Osteocyte (in vitro differentiated cells): Measurements from ENCODE around the gene CNIH4. TPM values are rescaled to one million over a fixed set of nuclear protein-coding genes. Genes with fewer than 3 reads are reported as not detected.
"Not testable (repeated sequence)": the region's sequence is repeated elsewhere in the genome, so short reads cannot be mapped to it uniquely, and the experiment has no call there.

Experiments
- DNase-seq: peaks from one replicate; pipeline ENCODE4 v3.0.0; 2021; ENCODE audit warnings: mixed read lengths; ENCODE audit not compliant: unreplicated experiment; ENCODE audit errors: extremely low spot score
- H3K27ac Mint-ChIP-seq: one replicate; pipeline ENCODE4 v1.8.0; 2021; ENCODE audit warnings: mild to moderate bottlenecking, mixed read lengths; ENCODE audit not compliant: unreplicated experiment
- H3K27me3 Mint-ChIP-seq: one replicate; pipeline ENCODE4 v1.8.0; 2021; ENCODE audit warnings: mixed read lengths; ENCODE audit not compliant: unreplicated experiment
- H3K36me3 Mint-ChIP-seq: one replicate; pipeline ENCODE4 v1.8.0; 2021; ENCODE audit warnings: mixed read lengths; ENCODE audit not compliant: unreplicated experiment
- H3K4me1 Mint-ChIP-seq: one replicate; pipeline ENCODE4 v1.8.0; 2021; ENCODE audit warnings: mixed read lengths; ENCODE audit not compliant: unreplicated experiment
- H3K4me3 Mint-ChIP-seq: one replicate; pipeline ENCODE4 v1.8.0; 2021; ENCODE audit warnings: mild to moderate bottlenecking, moderate library complexity, mixed read lengths; ENCODE audit not compliant: unreplicated experiment
- H3K9me3 Mint-ChIP-seq: one replicate; pipeline ENCODE4 v1.8.0; 2021; ENCODE audit warnings: mixed read lengths; ENCODE audit not compliant: unreplicated experiment
- long read RNA-seq: library from polyadenylated mRNA; unstranded; transcript quantifications from one replicate; pipeline ENCODE4 v2.0.0, GENCODE V29; 2021
- total RNA-seq: library from RNA; stranded (reverse); gene quantifications from 2 replicates; pipeline ENCODE4 v1.2.1, GENCODE V29; 2021
- TF ChIP-seq, protein P1 (sequence below): fragments of 200-600 bp; sonication (generic); IDR thresholded peaks from 2 replicates; pipeline ENCODE4 v1.5.0; 2021; ENCODE audit warnings: antibody characterized with exemption, mild to moderate bottlenecking, moderate library complexity

Gene CNIH4
- total RNA-seq = 53.6 and 54.8 TPM in 2 replicates
- long read RNA-seq, full-length matches to known transcripts = 64 of 83 reads
- long read RNA-seq, partial matches to known transcripts = 1 of 83 reads
- long read RNA-seq, other reads (novel, unspliced or antisense) = 18 of 83 reads

DNA sequence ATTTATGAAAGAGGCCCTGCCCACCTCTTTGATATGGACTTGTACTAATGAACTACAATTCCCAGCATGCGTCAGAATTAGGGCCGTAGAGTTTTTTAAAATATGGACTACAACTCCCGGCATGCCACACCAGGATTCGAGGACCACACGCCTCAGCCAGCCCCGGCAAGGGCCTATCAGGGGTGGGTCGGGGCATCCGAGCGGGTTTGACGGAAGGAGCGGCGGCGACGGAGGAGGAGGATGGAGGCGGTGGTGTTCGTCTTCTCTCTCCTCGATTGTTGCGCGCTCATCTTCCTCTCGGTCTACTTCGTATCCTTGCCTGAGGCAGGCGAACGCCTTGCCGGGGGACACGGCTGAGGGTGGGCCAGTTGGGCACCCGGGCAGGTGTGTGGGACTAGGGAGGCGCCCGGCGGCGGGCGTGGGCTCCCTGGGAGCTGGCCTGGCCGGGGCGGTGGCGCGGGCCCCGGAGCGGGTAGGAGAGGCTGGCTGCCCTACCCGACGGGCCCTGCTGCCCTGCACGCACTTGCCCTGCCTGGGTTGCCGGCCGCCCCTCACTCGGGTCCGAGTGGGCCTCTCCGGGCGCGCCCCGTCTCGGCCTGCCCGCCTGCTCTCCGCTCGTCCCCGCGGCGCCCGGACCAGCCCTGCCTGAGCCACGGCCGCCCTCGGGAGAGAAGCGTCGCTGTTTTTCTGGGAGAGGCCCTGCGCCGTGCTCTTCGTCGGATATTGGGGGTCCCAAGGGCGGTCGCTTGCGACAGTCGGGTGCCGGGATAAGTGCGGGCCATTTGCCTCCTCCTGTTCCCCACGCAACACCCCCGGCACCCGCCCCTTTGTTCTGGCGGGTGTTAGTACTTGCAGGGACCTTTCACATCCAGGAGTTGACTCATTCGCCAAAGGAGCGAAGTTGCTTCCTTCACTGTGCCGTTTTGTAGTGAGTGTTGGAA is at the start of gene CNIH4:
TSS of gene CNIH4 (plus strand) at position 195 of the 941 bp plus-strand sequence. CDS start at position 241, 46 bp downstream.
- peaks cover 20% of the 10 kb centered on the region for H3K4me1 Mint-ChIP-seq
- peak within 1 kb of the TSS; percentile 88 for H3K4me3 Mint-ChIP-seq
- TF ChIP-seq, protein P1, sequence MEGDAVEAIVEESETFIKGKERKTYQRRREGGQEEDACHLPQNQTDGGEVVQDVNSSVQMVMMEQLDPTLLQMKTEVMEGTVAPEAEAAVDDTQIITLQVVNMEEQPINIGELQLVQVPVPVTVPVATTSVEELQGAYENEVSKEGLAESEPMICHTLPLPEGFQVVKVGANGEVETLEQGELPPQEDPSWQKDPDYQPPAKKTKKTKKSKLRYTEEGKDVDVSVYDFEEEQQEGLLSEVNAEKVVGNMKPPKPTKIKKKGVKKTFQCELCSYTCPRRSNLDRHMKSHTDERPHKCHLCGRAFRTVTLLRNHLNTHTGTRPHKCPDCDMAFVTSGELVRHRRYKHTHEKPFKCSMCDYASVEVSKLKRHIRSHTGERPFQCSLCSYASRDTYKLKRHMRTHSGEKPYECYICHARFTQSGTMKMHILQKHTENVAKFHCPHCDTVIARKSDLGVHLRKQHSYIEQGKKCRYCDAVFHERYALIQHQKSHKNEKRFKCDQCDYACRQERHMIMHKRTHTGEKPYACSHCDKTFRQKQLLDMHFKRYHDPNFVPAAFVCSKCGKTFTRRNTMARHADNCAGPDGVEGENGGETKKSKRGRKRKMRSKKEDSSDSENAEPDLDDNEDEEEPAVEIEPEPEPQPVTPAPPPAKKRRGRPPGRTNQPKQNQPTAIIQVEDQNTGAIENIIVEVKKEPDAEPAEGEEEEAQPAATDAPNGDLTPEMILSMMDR = no peak

DNA sequence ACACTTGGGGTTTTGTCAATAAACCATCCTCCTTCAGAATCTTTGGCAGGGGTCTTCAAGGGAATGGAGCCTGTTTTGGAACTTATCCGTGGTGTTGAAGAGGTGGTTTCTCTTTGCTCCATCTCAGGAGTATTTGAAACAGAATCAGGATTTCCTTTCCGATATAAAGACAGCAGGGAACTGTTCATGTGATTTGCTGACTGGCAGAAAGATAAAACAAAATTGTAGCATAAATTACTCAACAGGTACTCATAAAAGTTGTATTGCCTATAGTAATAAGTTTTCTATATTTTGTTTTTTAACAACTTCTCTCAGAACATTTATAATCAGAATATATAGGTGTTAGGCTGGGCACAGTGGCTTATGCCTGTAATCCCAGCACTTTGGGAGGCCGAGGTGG is 48.6 kb upstream of the CNIH4 start:
- H3K27ac Mint-ChIP-seq = no peak overlapping the region
- peaks cover 45% of the 10 kb centered on the region for H3K36me3 Mint-ChIP-seq
- no peaks in the 10 kb centered on the region for H3K4me1 Mint-ChIP-seq
- DNase-seq = no peak
- TF ChIP-seq, protein P1 = no peak
- H3K27me3 Mint-ChIP-seq = no peaks in the 10 kb centered on the region
- H3K4me3 Mint-ChIP-seq = no peak overlapping the region
- no peaks in the 10 kb centered on the region for H3K9me3 Mint-ChIP-seq

More for the DNA sequence above, at the start of gene CNIH4:
- Mint-ChIP-seq H3K27me3 (no peaks in the 10 kb centered on the region), H3K36me3 (peaks cover 5% of the 10 kb centered on the region), H3K9me3 (no peaks in the 10 kb centered on the region), H3K27ac (peak within 1 kb of the TSS; percentile 88)
- peak; percentile 95 for DNase-seq

DNA sequence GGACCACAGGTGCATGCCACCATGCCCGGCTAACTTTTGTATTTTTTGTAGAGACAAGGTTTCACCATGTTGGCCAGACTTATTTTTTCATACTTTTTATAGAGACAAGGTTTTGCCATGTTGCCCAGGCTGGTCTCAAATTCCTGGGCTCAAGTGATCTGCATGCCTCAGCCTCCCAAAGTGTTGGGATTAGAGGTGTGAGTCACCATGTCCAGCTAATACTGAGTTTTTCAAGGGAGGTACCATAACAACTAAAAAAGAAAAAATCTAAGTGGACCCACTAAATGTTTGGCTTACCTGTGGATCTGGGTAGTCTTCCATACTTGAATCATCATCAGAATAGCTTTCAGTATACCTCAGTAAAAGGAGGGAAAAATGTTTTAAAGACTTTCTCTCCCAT is 45.2 kb upstream of the CNIH4 start:
- H3K27me3 Mint-ChIP-seq, H3K9me3 Mint-ChIP-seq, H3K4me1 Mint-ChIP-seq, H3K27ac Mint-ChIP-seq, DNase-seq, H3K4me3 Mint-ChIP-seq: not testable (repeated sequence)
- peaks cover 40% of the 10 kb centered on the region for H3K36me3 Mint-ChIP-seq

DNA sequence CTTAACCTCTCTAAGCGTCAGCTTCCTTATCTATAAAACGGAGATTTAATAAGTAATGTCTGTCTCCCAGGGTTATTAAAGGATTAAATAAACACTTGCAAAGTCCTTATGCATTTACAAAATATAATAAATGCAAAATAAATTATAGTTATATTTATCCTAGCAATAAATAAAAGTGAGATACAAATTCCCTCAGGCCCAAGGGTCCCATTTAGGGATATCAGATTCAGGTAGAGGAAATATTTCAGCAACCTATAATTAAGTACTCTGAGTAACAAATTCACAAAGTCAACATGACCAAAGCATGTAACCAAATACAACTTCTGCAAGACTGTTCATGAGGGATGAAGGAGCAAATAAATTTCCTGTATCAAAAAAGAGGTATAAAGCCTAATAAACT is 44.7 kb upstream of the CNIH4 start:
- Mint-ChIP-seq H3K27me3 (no peaks in the 10 kb centered on the region), H3K4me1 (no peaks in the 10 kb centered on the region), H3K9me3 (no peaks in the 10 kb centered on the region), H3K36me3 (peaks cover 38% of the 10 kb centered on the region), H3K27ac (no peak overlapping the region), H3K4me3 (no peak overlapping the region)
- TF ChIP-seq, protein P1 = no peak
- no peak for DNase-seq

DNA sequence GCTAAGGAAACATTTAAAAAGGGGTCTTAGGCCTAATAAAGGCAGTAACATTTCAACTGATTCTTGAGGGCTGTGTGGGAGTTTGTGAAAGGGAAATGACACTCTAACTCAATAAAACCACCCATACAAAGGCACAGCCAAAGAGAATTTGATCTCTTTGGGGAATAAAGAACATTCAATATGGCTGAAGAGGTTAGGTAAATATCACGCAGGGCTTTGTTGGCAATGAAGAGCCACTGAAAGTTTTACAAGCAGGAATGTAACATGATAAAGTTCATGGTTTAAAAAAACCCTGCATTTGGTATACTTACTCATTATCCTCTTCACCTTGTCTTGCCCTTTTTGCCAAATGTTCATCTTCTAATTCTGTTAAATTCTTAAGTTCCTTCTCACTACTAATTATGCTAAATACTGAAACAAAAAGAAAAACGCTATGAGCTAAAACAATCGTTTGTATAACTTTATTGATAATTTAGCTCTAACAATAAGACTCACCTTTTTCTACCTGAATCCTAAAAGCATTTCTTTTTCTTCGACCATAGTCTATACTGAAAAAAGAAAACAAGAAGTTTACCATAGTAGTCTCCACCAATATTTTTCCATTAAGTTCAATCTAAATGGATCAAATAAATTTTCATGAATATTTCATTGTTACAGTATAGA is 39.2 kb upstream of the CNIH4 start:
- no peaks in the 10 kb centered on the region for H3K27me3 Mint-ChIP-seq
- no peaks in the 10 kb centered on the region for H3K9me3 Mint-ChIP-seq
- peaks cover 3% of the 10 kb centered on the region for H3K4me1 Mint-ChIP-seq
- no peak overlapping the region for H3K4me3 Mint-ChIP-seq
- DNase-seq = no peak
- H3K27ac Mint-ChIP-seq = no peak overlapping the region
- peaks cover 29% of the 10 kb centered on the region for H3K36me3 Mint-ChIP-seq
- TF ChIP-seq, protein P1 = no peak
